GM19328 (cell line): ENCODE results near the gene C3orf33.

ENCODE experiments used
- ATAC-seq: cut with Tn5 transposase; IDR thresholded peaks from one replicate; pipeline ENCODE4 v1.9.1; 2021; ENCODE audit warnings: mild to moderate bottlenecking, moderate library complexity; ENCODE audit not compliant: unreplicated experiment

C3orf33 gene

DNA sequence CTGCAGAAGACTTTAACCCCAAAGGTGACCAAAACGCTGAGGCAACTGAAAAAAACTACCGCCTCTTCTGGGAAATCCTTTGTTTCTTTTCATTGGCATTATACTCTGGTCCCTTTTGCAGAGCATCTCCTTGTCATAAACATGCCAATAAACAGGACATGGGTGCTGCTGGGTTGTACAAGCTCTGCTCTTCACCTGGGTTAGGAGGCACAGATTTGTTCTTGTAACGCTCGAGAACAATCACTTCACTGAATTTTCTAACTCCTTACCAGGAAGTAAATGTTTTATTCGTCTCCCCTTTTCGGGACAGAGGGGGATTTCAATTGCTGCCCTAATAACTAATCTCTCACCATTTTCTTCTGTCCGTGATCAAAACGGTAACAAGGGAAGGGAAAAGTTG lies 62.5 kb downstream of the C3orf33 start:
- ATAC-seq: no peak

DNA sequence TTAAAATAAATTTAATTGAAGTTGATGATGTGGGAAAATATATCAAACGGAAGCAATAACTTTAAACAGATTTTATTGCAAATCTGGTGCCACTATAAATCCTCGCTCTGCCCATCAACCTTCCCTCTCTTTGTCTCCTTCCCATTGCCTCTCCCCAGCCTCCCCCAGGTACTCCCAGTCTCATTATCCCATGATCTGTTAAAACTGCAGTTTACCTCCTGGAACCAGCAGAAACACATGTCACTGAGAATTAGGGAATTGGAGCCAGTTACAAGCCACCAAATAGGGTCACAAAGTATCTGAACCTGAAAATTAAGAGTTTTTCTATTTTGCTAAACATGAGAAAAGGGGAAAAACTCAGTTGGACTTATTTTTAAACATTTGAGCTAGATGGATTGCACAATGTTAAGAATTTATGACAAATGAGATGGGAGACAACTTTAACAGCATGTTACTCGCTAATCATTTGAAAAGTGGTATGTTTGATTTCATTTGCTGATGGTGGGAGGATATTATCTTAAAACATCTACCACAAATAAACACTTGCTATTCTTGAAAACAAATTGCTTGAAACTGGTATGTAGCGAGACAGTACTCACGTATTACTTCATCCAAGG lies 63.6 kb downstream of the C3orf33 start:
- ATAC-seq: no peak

DNA sequence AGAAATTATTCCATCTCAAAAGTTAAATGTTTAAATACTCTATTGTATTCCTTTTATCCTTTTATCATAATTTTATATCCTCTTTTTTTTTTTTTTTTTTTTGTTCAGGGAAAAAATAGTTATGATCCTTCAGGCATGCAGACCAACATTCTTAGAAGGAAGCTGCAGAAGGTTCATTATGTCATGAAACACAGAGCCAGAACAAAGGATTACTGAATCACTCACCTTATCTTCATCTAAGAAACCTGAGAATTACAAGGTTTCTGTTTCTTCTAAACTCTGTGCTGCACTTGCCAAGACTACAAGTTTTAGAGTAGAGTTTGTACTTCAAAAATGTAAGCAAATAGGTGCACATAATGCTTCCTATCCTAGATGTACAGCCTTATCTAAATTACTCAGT lies 64.5 kb downstream of the C3orf33 start:
- no peak for ATAC-seq

DNA sequence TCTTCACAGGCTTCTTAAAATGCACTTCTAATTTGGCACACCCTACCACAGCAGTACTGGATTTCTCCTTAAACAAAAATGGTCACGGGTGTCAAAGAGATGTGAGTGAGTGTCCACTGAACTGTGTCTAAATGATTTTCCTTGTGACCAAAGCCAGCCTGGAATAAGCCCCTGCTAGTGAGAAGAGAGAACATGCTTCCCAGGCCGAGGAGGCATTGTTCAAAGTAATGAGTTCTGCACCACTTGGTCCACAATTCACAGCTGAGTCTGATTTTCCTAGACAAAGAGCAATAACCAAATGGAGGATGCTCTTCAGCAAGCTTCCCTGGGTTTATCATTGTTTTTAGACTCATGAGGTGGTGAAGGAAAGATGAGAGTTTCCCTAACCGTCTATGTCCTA lies 65.0 kb downstream of the C3orf33 start:
- no peak for ATAC-seq

DNA sequence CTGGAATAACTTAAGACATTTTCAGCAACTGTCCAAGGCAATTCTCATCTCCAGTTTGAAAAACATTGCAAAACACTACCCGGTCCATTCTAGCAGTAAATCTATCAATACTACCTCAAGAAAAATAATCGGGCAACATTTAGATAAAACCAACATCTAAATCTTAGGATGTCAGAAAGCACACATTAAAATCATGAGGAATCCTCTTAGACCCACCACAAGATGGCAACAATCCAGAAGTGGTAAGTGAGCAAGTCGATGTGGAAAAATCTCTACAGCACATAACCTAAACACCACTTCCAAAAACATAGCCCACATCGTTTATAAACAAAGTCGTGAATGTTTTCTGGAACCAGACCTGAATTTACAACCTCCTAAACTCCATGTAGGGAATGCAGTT lies 66.9 kb downstream of the C3orf33 start:
- no peak for ATAC-seq

DNA sequence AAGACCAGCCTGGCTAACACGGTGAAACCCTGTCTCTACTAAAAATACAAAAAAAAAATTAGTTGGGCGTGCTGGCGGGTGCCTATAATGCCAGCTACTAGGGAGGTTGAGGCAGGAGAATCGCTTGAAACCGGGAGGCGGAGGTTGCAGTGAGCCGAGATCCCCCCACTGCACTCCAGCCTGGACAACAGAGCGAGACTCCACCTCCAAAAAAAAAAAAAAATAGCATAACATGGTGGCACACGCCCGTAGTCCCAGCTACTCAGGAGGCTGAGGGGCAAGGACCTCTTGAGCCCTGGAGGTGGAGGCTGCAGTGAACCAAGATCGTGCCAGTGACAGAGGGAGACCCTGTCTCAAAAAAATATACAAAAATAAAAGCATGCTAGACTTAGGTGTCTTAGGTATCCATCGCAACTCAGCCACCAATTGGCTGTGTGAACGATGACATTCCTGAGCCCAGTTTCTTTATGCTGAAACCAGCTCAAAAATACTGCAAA lies 67.5 kb downstream of the C3orf33 start:
- ATAC-seq: no peak

DNA sequence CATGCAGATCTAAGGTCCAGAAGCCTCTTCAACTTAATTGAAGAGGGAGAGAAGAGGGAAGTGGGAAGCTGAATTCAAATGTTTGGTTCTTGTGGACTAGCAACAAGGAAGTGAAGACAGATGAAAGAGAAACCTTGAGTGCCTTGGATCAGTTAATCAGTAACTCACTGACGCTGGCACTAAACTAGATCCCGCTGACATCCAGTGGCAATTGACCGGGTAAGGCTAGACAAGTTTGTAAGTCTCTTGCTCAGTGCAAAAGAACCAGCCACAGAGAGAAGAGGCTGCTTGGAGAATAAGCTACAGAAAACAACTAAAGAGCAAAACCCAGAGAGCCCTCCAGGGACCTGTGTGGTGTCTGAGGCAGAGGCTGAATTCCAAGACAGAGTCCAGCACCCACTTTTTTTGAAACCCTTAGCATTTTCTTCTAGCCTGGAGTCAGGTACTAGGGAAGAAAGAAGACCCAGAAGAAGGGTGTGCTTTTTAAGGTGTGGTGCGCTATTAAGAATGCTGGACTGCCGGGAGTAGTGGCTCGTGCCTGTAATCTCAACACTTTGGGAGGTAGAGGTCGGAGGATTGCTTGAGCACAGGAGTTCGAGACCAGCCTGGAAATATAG lies 68.1 kb downstream of the C3orf33 start:
- peak; percentile 45 for ATAC-seq

DNA sequence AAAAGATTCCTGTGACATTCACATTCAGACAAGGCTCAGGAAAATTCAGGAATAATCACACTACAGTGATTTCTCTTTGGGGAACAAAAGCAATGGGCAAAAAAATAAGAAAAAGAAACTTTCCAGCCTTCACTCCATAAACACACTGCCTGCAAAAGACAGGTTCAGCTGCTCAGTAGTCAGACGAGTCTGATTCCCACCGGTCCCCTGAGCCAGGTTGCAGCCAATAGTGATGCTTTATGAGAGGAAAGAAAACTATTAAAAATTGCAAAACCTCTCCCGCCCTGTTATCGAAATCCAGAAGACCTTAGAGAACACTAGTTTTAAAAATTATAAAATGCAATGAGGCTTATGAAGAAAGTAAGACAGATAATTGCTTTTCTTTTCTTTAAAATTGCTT lies 69.7 kb downstream of the C3orf33 start:
- ATAC-seq: no peak

DNA sequence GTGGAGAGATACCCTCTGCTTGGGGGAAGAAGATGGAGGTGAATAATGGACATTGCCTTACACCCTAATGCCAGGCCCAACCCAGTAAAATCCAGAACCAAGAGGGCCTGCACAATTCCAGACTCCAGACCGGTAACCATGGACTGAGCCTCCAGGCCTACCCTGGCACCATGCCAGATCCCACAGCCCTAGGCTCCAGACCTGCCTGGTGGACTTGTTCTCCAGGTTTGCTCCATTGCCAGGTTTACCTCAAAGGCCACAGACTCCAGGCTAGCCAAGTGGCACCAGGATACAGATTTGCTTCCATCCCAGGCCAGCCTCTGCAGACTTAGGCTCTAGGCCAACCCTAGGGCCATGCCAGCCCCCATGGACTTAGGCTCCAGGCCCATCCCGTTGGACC lies 75.2 kb downstream of the C3orf33 start:
- ATAC-seq: no peak

DNA sequence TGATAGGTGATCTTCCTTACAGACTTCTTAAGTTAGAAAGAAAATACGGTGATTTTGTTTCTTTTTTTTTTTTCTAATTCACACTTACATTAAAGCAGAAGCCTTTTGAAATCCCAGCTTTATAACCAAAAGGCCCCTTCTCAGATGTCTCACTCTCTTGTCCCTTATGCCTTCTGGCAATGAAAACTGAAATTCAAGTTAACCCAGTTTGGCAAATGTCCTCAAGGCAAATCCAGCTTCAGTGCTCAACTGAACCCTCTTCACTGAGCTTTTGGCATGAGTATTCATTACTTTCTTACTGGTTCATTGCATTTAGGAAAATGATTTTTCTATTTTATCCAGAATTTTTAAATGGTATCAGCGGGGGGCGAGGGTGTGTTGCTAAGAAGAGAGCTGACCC lies 78.2 kb downstream of the C3orf33 start:
- no peak for ATAC-seq

DNA sequence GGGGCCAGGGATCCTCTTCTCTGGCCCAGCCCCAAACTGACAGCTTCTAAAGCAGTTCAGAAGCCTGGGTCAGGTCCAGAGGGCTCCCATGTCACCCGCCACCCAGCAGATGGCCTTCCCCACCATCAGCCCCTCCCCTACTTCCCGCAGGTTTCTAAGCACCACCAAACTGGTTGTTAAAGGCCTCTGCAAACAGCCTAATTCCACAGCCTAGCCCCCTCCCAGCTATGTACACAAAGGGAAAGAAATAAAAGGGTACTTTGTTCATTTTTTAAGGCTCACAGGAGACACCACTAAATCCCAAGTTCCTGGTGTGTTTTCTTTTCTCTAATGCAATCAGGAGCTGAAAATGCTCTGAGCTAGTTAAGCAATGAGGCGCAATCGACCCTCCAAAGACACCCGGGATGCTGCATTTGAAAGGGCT lies 91.8 kb downstream of the C3orf33 start:
- no peak for ATAC-seq
